Iris pigment epithelial cell (primary cell): ENCODE results near the gene AXIN1.
A peak's percentile ranks its signal among the peaks of the same experiment; 100 is the strongest.
"Not testable (repeated sequence)": the region's sequence is repeated elsewhere in the genome, so short reads cannot be mapped to it uniquely, and the experiment has no call there.

Experiments
- DNase-seq: peaks from one replicate; pipeline ENCODE4 v3.0.0-alpha.2; 2011; ENCODE audit warnings: low read depth

Gene AXIN1

GRCh38 chr16:351804-352520 lies 561 bp downstream of the AXIN1 start:
- no peak for DNase-seq

GRCh38 chr16:350203-350602 lies 2.3 kb downstream of the AXIN1 start:
- DNase-seq = no peak

- DNase-seq = no peak
Observed at GRCh38 chr16:349211-349610, 3.3 kb downstream of the AXIN1 start.

- DNase-seq = not testable (repeated sequence)
Observed at GRCh38 chr16:348495-348894, 4.0 kb downstream of the AXIN1 start.

- DNase-seq = no peak
Observed at GRCh38 chr16:347203-347602, 5.3 kb downstream of the AXIN1 start.

GRCh38 chr16:346587-346986 lies 5.9 kb downstream of the AXIN1 start:
- peak; percentile 18 for DNase-seq

GRCh38 chr16:345772-346171 lies 6.8 kb downstream of the AXIN1 start:
- DNase-seq = no peak

- DNase-seq = no peak
Observed at GRCh38 chr16:342455-343213, 9.9 kb downstream of the AXIN1 start.

GRCh38 chr16:341974-342336 lies 10.6 kb downstream of the AXIN1 start:
- not testable (repeated sequence) for DNase-seq

GRCh38 chr16:341095-341973 lies 11.2 kb downstream of the AXIN1 start:
- not testable (repeated sequence) for DNase-seq

GRCh38 chr16:340370-341091 lies 12.0 kb downstream of the AXIN1 start:
- no peak for DNase-seq

GRCh38 chr16:339680-340079 lies 12.8 kb downstream of the AXIN1 start:
- DNase-seq = no peak

- no peak for DNase-seq
Observed at GRCh38 chr16:337975-338575, 14.4 kb downstream of the AXIN1 start.

- DNase-seq = no peak
Observed at GRCh38 chr16:337437-337836, 15.1 kb downstream of the AXIN1 start.

GRCh38 chr16:336269-336668 lies 16.3 kb downstream of the AXIN1 start:
- DNase-seq = no peak

GRCh38 chr16:334861-335632 lies 17.5 kb downstream of the AXIN1 start:
- not testable (repeated sequence) for DNase-seq

- not testable (repeated sequence) for DNase-seq
Observed at GRCh38 chr16:334164-334832, 18.2 kb downstream of the AXIN1 start.

GRCh38 chr16:333406-334094 lies 19.0 kb downstream of the AXIN1 start:
- DNase-seq = no peak

- DNase-seq = not testable (repeated sequence)
Observed at GRCh38 chr16:331181-331814, 21.2 kb downstream of the AXIN1 start.
